SK-N-SH (cell line): ENCODE data around the gene MRFAP1.

ENCODE experiments used
- CHD2 ChIP-seq: fragments of 150-350 bp; IDR thresholded peaks from 2 replicates; pipeline ENCODE4 v1.6.1; 2018; ENCODE audit warnings: low read length; ENCODE audit not compliant: partially characterized antibody
- POLR2AphosphoS5 ChIP-seq: IDR thresholded peaks from 2 replicates; pipeline ENCODE4 v1.6.1; 2012; ENCODE audit warnings: low read depth, low read length
- RAD21 ChIP-seq: IDR thresholded peaks from 2 replicates; pipeline ENCODE4 v1.6.1; 2012; ENCODE audit warnings: mild to moderate bottlenecking, low read length
- RFX5 ChIP-seq: IDR thresholded peaks from 2 replicates; pipeline ENCODE4 v1.6.1; 2012; ENCODE audit warnings: mild to moderate bottlenecking, improper control_type of control experiment, low read length
- SMC3 ChIP-seq: IDR thresholded peaks from 2 replicates; pipeline ENCODE4 v1.6.1; 2012; ENCODE audit warnings: low read depth, low read length, improper control_type of control experiment
- TAF1 ChIP-seq: IDR thresholded peaks from 2 replicates; pipeline ENCODE4 v1.6.1; 2012; ENCODE audit warnings: low read depth, mild to moderate bottlenecking, low read length, moderate library complexity, borderline replicate concordance
- TF ChIP-seq, protein P1 (sequence below): fragments of 200-600 bp; sonication (generic); IDR thresholded peaks from 2 replicates; pipeline ENCODE4 v1.6.1; 2017; ENCODE audit warnings: antibody characterized with exemption, mild to moderate bottlenecking, moderate library complexity

- TF ChIP-seq, protein P1, sequence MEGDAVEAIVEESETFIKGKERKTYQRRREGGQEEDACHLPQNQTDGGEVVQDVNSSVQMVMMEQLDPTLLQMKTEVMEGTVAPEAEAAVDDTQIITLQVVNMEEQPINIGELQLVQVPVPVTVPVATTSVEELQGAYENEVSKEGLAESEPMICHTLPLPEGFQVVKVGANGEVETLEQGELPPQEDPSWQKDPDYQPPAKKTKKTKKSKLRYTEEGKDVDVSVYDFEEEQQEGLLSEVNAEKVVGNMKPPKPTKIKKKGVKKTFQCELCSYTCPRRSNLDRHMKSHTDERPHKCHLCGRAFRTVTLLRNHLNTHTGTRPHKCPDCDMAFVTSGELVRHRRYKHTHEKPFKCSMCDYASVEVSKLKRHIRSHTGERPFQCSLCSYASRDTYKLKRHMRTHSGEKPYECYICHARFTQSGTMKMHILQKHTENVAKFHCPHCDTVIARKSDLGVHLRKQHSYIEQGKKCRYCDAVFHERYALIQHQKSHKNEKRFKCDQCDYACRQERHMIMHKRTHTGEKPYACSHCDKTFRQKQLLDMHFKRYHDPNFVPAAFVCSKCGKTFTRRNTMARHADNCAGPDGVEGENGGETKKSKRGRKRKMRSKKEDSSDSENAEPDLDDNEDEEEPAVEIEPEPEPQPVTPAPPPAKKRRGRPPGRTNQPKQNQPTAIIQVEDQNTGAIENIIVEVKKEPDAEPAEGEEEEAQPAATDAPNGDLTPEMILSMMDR, result no peak
- TF ChIP-seq POLR2AphosphoS5, result no peak
- no peak for TF ChIP-seq RAD21
- no peak for TF ChIP-seq CHD2
- TF ChIP-seq SMC3, result no peak
- TF ChIP-seq TAF1, result no peak
- no peak for TF ChIP-seq RFX5
These were observed 24.1 kb upstream of the MRFAP1 start for GRCh38 chr4:6616087-6616995.
